GM19468 (cell line): ENCODE measurements around the gene TMEM143.
"Not testable (repeated sequence)": the region's sequence is repeated elsewhere in the genome, so short reads cannot be mapped to it uniquely, and the experiment has no call there.

Source experiments
- ATAC-seq: cut with Tn5 transposase; IDR thresholded peaks from one replicate; pipeline ENCODE4 v1.9.1; 2021; ENCODE audit warnings: mild to moderate bottlenecking, moderate library complexity, moderate number of reproducible peaks; ENCODE audit not compliant: unreplicated experiment; ENCODE audit errors: extremely low read depth

The TMEM143 gene

DNA sequence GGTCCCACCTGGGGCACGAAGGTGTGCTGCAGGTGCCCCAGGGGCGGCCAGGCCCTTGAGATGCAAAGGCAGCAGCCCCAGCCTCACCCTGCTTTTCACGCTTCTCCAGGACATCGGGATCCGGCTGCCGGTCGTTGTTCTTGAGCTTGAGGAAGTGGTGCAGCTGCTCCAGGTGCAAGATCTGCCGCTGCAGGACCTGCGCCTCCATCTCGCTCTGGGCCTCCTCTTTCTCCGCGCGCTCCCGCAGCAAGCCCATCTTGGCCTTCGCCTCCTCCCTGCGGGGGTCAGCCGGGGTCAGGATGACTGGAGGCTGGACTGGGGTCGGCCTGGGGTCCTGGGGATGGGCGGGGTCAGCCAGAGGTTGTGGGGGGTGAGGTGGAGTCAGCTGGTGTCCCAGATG lies 59.9 kb downstream of the TMEM143 start:
- no peak for ATAC-seq

- no peak for ATAC-seq
Observed at GRCh38 chr19:48303367-48303766, 60.4 kb downstream of the TMEM143 start.

- ATAC-seq = no peak
Observed at GRCh38 chr19:48302600-48302959, 61.2 kb downstream of the TMEM143 start.

GRCh38 chr19:48301886-48302599 lies 61.7 kb downstream of the TMEM143 start:
- no peak for ATAC-seq

DNA sequence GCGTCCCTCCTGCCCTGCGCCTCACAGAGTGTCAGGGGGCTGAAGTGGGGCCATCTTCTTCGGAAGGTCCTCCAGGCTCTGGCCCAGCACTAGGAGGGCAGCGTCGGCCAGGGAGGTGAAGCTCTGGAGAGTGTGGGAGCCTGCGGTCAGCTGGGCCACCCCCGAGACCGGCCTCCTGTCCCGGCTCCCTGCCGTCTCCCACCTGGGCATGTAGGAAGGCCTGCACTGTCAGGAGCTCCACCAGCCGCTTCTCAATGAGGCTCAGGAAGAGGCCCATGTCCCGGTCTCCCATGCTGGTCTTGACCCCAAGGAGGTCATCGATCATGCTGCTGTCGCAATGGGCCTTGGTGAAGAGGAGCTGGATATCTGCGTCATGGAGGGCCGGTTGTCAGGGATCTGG lies 65.8 kb downstream of the TMEM143 start:
- ATAC-seq = no peak

DNA sequence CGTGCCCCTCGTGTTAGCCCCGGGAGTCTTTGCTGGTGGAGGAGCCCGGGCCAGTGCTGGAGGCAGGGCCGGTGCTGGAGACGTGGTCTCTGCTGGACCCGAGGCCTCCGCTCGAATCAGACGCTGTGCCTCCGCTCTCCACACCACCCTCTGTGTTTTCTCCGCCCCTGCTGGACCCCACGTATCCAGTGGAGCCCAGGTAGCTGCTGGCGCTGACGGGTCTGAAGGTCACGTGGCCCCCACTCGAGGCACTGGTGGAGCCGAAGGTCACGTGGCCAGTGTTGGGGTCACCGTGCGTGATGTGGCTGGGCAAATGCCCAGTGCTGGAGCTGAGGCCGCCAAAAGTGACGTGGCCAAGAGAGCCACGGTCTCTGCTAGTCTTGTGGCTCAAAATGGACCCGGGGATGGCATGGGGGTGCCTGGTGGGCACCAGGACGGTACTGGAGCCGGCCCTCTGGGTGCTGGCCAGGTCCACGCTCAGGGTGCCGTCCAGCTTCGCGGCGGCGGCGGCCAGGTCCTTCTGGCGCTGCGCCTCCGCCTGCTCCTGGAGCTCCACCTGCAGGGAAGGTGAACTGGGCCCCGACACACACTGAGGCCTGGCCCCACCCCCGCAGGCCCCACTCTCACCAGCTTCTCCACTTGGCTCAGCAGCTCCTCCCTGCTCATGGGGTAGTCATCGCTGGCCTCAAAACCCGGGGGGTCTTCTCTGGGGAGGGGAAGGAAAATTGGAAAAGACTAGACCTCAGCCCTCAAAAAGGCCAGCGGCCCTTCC lies 66.6 kb downstream of the TMEM143 start:
- ATAC-seq = no peak

DNA sequence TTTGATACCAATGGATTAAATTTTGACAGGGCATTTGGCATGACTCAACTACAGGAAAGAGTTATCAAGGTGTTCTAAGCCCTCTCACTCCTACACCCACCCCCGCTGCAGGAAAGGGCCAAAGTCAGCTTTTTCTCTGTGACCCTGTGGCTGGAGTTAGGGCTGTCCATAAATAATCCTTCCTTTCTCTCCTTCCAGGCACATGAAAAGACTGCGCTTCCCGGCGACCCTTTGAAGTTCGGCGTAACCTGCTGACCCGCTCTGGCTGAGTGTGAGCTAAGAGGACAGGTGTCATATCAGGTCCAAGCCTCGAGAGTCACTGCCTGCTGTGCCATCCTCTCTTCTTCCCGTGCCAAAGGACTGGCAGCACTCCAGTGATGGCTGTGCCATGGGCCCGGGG lies 68.3 kb downstream of the TMEM143 start:
- no peak for ATAC-seq

DNA sequence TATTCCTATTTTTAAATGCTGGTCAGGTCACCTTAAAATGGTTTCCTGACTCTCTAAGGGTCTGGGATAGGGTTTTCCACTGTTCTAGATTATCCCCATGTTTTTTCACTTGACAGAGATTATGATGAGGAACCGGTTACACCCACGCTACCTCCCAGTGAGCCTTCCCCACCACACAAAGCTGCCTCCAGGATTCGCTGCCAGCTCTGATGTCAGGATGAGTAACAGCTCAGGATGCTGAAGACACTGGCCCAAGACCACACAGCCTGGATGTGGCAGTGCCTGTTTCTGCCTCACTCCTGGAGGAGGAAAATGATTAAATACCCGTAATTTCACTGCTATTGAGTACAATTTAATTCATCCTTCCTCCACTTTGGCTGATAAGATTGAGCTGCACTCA lies 70.9 kb downstream of the TMEM143 start:
- ATAC-seq = no peak

- ATAC-seq = not testable (repeated sequence)
Observed at GRCh38 chr19:48291489-48291815, 72.3 kb downstream of the TMEM143 start.

DNA sequence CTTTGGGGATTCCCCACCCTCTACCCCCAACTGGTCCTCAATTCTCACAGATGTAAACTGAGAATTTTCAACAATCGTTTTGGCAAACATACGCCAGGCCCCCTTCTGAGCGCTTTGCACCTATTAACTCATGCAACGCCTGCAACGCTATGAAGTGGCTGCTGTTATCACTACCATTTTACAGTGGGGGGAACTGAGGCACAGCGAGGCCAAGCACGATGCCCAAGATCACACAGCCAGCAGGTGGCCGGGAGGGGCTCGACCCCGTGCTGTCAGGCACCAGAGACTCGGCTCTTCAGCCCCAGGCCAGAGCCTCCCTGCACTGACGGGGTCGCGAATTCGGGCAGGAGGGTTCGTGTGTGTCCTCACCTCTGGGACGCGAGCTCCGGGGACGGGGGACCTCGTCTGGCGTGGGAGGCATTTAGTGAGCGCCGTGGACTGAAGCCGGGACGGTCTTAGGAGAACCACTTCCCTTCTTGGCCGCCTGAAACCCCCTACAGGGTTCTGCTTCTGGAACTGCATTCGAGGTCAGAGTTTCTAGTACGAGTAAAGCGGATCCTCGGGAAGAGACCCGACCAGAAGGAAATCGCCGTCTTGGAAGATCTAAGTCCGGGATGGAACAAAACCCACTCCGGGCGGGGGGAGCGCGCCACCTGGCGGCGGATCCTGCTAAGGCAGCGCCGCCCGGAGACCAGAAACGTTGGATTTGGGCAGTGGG lies 72.8 kb downstream of the TMEM143 start:
- ATAC-seq = no peak

- no peak for ATAC-seq
Observed at GRCh38 chr19:48290401-48290770, 73.4 kb downstream of the TMEM143 start.

DNA sequence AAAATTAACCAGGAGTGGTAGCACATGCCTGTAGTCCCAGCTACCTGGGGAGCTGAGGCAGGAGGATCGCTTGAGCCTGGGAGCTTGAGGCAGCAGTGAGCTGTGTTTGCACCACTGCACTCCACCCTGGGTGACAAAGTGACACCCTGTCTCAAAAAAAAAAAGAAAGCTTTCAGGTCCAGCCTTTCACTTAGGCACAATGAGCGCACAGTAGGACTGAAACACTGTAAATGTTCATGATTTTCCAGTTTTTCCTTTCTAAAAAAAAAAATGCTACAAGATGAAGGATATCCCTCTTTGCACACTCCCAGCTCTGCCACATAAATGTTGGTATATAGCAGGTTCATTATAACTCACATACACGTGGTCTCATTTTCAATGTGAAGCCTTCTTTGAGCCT lies 76.0 kb downstream of the TMEM143 start:
- no peak for ATAC-seq

DNA sequence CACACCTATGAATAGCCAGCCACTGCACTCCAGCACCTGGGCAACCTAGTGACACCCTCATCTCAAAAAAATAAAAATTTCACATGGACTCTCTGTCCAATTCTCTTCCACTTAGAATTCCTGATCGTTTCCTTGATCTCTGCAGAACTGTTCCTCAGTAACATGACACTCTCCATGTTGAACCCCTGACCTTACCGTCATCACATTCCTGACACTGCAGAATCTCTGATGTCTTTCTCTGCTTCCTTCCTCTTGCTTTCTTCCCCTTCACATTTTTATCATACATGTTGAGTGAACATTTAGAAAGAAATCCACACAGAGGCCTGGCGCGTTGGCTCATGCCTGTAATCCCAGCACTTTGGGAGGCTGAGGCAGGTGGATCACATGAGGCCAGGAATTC lies 78.8 kb downstream of the TMEM143 start:
- ATAC-seq = no peak

- no peak for ATAC-seq
Observed at GRCh38 chr19:48283908-48284307, 79.8 kb downstream of the TMEM143 start.
